Activated CD8-positive, alpha-beta memory T cell treated with anti-CD3 and anti-CD28 coated beads, Interleukin-2, amount 50 U/mL, for 1 hour (primary cell): Measurements from ENCODE around the gene TMX2.
"Not testable (repeated sequence)": the region's sequence is repeated elsewhere in the genome, so short reads cannot be mapped to it uniquely, and the experiment has no call there.

Experiments used
- DNase-seq: peaks from one replicate; pipeline ENCODE4 v3.0.0-alpha.2; 2020; ENCODE audit errors: extremely low read depth

TMX2 gene, protein sequence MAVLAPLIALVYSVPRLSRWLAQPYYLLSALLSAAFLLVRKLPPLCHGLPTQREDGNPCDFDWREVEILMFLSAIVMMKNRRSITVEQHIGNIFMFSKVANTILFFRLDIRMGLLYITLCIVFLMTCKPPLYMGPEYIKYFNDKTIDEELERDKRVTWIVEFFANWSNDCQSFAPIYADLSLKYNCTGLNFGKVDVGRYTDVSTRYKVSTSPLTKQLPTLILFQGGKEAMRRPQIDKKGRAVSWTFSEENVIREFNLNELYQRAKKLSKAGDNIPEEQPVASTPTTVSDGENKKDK

DNA sequence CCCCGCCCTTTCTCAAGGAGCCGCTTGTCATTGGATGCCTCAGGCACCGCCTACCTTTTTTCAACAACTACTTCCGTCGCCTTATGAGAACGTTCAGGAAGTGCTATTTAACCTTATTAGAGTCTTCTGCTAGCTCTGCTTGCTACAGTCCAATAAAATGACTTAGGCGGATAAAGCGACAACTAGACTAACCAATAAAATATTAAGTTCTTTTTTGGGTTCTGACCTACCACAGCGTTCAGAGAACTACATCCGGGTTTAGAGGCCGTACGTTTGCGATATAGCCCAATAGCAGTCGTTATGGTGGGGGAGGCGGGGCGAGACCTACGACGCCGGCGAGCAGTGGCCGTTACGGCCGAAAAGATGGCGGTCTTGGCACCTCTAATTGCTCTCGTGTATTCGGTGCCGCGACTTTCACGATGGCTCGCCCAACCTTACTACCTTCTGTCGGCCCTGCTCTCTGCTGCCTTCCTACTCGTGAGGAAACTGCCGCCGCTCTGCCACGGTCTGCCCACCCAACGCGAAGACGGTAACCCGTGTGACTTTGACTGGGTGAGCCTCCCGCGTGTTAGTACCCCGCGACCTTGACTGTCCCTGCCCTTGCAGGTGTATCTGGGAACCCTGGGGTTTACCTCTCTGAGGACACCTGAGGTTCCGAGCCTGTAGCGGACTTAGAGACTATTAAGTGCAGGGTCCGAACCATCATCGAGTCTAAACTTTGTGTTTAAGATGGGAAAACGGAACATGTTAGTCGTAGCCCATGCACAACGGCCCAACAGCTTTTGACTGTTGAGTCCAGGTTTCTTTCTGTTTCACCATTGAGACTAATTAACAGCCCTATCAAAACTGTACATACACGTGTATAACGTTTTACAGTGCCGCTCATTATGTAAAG lies at the start of gene TMX2:
TSS of gene TMX2 (plus strand) at position 338 of the 895 bp plus-strand sequence. CDS start at position 364, 26 bp downstream.
- peak; percentile 79 for DNase-seq

DNA sequence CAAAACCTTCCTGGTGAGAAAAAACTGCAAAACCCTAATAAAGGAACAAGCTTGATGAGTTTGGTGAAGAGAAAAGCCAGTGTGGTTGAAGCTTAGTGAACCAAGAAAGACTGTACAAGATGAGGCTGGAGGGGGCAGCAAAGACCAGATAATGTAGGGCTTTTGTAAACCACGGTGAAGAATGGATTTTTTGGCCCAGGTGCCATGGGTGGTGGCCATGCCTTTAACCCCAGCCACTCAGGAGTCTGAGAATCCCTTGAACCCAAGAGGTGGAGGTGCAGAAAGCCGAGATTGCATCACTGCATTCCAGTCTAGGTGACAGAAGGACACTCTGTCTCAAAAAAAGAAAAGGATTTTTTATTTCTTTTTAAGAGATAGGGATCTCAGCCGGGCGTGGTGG lies 49.5 kb upstream of the TMX2 start:
- DNase-seq = no peak

DNA sequence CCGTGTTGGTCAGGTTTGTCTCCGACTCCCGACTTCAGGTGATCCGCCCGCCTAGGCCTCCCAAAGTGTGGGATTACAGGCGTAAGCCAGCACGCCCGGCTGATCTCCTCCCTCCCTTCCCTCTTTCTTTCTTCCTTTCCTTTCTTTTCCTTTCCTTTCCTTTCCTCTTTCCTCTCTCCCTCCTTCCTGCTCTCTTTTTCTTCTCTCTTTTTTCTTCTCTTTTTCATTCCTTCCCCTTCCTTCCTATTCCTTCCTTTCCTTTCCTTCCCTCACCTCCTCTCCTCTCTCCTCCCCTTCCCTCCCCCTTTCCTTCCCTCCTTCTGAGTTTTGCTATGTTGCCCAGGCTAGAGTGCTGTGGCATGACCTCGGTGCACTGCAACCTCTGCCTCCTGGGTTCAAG lies 48.4 kb upstream of the TMX2 start:
- DNase-seq = no peak

DNA sequence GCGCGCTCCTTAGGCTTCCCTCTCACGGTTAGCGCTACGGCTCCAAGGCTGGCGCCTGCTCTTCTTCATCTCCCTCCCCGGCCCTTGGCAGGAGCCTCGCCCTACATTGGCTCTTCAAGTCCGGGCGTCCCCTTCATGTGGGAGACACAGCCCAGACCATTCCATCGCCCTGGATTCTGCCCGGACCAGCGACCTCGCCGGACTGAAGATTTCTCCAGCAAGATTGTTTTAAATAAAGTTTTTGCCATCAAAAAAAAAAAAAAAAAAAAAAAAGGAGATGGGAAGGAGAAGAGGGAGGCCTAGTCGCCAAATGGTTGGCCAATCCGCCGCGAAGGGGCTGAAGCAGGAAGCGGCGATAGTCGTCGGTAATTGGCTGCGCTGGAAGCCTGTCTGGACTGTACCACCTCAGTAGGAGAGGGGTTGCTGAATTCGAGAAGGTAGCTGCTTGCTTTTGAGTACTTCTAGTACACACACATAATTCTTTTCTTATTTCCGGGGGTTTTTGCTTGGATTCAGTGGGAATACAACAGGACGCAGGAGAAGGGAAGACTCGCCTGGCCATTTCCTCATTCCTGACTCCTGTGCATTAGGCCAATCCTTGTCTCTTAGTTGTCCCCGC lies 45.2 kb upstream of the TMX2 start:
- peak; percentile 96 for DNase-seq

DNA sequence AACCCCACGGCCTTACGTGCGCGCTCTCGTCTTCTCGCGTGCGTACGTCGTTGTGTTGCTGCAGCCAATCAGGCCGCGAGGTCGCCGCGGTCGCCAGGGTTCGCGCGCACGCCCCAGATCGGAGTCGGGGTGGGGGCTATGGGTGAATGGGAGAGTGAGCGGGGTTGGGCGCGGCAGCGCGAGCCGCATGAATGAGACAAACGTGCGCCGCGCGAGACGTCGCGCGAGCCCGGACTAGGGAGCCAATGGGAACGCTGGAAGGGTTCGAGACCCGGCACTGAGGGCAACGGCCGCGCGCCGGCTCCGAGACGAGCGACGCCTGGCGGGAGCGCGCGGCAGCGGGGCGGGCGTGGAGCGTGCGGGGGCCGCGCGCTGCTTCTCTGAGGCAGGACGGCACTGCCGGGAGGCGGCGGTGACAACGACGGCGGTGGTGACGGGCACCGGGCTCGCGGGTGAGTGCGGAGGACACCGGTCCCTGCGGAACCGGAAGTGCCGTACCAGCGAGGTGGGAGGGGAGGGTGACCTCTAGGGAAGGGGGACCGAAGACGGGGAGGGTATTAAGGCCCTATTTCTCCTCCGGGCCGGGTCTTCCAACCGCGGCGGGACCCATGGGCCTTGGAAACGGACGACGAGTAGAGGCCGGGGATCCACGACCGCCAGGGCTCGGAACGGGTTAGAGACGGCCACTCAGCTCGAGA lies 44.5 kb upstream of the TMX2 start, which contains the start of gene ZDHHC5:
TSS of gene ZDHHC5 (plus strand) at position 379 of the 698 bp plus-strand sequence. CDS start 4,977 bp downstream, outside the sequence.
- peak; percentile 97 for DNase-seq

DNA sequence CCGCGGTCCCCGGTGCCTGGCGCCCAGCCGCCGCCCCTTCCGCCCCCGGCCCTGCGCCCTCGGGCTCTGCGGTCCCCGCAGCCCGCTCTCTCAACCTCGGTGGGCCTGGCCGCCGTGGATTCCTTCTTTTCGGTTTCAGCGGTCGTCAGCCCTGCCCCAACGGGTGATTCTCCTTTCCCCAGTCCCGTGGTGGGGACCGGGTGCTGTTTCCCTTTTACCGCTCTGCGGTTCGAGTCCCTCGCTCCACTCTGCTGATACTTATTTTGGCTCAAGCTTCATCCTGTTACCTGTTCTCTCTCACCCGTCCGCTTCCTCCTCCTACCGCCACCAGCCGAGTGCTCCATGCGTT lies 44.0 kb upstream of the TMX2 start:
- no peak for DNase-seq

DNA sequence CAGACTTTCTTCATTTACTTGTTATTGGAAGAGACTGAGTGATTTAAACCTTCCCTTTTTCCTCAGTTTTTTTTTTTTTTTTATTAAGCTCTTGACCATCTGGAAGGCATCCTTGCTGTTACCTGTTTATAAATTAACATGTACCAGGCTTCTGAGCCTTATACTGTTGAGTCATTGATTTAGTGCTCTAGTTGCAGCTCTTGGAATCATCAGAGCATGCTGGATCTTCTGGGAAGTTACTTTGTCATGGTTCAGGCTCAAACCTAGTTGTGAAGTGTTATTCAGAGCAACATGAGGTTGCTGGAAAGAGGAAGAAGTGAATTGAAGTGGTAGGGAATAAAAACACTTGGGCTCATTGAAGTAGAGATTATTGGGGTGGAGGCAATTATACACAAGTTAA lies 38.1 kb upstream of the TMX2 start:
- DNase-seq = no peak

DNA sequence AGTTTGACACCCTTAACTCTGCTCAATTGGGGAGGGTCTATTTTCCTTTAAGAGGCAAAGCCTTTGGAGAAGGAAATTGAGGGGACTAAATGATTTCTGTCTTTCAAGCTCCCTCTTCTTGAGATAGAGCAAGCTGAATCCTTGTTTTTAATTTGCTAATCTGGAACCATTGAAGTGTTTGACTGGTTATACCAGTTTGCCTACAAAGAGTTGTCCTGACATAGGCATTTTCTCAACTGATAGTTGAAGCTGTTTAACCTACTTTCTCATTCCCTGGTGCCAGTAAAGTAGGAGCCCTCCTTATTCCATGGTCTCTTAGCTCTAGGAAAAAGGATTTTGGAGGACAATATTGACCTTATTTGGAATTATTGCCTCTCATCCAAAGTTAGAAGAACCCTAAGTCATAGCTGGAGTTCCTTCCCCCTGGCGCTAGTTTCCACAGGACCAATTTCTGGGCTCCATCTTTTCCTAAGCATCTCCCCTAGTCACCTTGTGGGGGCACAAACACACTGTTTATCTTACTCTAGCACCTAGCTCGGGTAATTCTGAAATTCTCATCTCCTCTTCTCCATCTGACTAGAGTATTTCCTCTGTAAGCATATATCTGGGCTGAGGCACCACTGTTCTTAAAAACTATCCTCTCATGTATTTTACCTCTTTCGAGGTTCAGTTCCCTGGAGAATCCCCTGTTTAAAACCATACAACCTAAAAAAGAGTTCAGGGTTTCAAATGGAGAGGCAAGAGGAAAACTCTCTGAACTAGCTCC lies 37.0 kb upstream of the TMX2 start:
- DNase-seq = no peak

DNA sequence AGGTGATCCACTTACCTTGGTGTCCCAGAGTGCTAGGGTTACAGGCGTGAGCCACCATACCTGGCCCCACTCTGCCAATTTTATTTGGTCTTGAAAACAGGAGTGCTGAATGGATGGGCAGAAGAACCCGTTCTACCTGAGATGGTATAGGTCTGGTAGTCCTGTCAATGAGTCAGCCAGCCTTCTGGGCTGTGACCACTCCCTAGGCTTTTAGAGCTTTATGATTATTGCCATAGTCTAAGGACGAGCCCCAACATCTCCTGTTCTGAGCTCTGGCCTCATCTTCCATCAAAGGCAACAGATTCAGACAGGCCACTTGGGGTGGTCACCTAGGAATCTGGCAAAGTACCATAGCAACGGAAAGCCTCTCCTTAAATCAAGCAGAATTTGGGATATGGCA lies 33.0 kb upstream of the TMX2 start:
- no peak for DNase-seq

DNA sequence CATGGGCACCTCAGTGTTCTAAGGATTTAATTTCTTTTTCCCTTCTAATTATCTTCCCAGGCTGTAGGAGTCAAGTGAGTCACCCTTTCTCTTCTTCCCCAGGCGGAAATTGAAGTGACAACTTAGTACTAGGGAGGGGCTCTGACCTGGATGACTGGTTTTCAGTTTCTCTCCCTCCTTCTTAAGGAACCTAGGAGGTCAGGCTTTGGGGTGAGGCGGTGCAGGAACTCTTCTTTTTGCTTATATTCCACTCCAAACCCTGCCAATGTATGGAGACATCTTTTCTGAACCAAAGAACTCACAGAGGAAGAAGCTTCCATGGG lies 31.9 kb upstream of the TMX2 start:
- DNase-seq = no peak

DNA sequence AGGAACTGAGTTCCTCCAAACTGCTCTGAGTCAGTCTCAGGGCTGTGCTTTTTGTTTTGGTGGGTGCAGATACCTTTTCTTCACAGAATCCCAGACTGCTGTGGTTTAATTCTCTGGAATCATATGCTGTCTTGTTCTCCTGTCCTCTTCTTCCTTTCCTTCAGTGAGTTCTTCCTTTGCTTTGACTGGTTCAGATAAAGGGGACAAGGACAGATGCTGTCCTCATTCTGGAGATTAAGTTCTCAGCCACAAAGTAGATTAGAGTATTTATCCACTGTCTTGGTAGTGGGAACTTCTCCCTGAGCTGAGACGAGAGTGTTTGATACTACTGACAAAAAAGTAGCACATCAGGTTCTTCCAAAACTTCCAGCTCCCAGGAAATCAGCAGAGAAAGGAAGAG lies 31.2 kb upstream of the TMX2 start:
- no peak for DNase-seq

DNA sequence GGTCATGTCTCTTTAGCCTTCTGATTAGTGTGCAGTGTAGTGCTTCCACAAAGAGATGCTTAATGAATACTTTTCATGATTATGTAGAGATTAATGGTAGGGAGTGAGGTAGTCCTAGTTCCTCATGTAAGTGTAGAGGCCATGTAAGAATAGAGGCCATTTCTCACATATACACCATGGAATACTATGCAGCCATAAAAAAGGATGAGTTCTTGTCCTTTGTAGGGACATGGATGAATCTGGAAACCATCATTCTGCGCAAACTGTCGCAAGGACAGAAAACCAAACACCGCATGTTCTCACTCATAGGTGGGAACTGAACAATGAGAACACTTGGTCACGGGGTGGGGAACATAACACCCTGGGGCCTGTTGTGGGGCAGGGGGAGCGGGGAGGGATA lies 21.9 kb upstream of the TMX2 start:
- DNase-seq = not testable (repeated sequence)

DNA sequence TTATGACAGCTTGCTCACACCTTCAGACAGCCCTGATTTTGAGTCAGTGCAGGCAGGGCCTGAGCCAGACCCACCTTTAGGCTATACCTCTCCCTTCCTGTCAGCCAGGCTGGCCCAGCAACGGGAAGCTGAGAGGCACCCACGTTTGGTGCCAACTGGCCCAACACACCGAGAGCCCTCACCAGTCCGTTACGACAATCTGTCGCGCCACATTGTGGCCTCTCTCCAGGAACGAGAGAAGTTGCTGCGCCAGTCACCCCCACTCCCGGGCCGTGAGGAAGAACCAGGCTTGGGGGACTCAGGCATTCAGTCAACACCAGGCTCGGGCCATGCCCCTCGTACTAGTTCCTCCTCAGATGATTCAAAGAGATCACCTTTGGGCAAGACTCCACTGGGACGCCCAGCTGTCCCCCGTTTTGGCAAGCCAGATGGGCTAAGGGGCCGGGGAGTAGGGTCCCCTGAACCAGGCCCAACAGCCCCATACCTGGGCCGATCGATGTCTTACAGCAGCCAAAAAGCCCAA lies 13.5 kb upstream of the TMX2 start:
- DNase-seq = no peak

DNA sequence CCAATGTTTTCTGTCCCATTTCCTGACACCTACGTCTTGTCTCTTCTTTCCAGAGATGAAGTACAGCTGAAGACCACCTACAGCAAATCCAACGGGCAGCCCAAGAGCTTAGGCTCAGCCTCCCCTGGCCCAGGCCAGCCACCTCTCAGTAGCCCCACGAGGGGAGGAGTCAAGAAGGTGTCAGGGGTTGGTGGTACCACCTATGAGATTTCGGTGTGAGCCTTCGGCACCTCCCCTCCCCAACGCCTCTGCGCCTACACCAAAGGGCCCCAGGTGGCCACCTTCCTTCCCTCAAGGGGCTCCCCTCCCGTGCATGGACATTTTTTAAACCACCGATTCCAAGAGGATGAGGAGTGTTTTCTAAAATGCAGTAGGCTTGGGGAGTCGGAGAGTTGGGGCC lies 12.6 kb upstream of the TMX2 start:
- DNase-seq = no peak

DNA sequence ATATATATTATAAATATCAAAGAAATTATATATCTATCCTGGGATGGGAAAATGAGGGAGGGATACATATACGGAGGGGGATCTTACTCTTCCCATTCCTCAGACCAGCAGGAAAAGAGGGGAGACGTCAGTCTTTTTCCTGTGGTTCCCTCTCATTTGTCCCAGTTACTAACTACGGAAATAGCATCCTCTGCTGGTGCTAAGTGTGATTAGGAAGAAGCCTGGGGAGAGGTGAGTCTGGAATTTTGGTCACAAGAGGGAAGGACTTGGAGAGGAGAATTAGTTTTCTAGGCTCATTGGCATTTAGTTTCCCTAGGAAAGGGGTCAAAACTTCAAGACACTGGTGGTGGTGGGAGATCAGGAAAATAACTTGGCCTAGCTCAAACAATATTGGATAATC lies 12.0 kb upstream of the TMX2 start:
- no peak for DNase-seq

DNA sequence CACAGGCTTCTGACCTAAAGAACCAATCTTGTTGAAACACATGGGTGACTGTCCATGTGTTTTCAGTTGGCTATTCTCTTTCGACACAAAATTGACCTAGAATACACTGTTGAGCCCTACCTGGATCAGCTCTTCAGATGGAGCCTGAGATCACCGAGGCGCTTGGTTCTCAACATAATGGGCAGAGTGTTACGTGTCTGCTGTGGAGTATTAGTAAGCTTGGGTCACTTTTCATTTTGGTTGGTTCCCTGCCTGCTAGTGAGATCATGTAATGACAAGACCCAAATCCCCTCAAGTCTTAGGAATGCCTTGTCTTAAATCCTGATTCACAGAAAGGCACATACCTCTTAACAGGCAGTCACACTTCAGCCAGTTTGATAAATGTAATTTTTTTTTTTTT lies 9.1 kb upstream of the TMX2 start:
- no peak for DNase-seq

DNA sequence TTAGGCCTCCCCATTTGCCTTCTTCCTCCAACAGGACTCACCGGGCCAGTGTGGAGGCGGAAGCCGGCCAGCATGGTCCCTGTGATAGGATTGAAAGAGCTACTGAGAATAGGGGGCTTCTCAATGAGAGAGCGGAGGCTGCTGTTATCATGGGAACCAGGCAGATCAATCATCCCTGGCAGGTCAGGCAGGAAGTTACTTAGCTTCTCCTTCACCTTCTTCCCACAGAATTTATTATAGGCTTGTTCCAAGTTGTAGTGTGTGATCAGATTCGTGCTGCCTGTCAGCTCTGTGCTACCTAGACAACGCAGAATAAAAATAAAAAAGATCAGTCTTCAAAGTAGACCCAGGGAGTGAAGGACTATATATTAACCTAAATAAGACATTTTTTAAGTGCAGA lies 7.5 kb upstream of the TMX2 start:
- no peak for DNase-seq

DNA sequence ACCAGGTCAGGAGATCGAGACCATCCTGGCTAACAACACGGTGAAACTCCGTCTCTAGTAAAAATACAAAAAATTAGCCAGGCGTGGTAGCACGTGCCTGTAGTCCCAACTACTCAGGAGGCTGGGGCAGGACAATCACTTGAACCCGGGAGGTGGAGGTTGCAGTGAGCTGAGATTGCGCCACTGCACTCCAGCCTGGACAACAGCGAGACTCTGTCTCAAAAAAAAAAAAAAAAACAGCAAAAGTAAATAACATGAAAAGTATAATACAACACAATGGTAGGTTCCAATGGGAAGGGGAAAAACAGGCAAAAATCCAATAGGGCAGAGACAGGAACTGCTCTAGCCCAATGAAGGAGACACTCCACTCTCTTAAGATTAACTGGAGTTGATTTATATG lies 7.0 kb upstream of the TMX2 start:
- DNase-seq = not testable (repeated sequence)

DNA sequence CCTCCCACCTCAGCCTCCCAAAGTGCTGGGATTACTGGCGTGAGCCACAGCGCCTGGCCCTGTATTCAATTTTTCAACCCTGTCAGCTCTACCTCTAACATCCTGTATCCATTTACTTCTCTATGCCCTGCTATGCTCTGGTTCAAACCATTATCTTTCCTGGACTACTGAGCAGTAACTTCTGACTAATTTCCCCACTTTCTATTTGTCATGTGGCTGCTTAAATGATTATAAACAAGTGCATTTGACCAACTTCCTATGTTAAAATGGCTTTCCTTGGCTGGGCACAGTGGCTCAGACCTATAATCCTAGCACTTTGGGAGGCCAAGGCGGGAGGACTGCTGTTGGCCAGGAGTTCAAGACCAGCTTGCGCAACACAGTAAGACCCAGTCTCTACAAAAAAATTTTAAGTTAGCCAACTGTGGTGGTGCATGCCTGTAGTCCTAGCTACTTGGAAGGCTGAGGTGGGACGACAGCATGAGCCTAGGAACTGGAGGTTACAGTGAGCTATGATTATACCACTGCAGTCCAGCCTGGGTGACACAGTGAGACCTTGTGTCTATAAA lies 2.5 kb upstream of the TMX2 start:
- no peak for DNase-seq

DNA sequence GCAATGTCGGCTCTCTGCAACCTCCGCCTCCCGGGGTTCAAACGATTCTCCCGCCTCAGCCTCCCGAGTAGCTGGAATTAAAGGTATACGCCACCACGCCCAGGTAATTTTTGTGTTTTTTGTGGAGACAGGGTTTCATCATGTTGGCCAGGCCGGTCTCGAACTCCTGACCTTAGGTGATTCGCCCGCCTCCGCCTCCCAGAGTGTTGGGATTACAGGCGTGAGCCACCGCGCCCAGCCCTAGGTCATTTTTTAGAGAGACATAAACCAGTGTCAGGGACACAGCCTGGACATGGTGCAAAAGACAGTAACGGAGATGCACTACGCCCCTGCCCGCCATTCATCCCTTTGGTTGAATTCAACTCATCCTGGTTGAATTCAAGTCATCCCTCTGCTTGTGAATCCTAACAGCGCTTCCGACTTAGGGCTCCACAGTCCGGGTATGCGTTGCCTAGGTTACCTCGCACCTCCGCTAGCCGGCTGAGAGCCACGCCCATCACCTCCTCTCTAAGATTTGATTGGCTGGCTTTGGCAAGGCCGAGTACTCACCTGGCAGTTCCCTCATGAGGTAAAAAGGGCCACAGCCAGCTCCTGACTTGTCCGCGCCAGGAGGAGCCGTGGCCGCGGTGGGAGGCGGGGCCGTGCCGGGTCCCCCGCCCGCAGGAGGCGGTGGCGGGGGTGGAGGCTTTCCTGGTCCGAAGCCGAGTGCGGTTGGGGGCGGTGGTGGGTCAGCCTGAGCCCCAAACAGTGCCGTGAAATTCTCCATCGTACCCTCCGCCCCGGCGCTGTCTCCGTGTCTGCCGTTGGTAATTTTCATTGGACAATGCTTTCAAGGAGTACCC lies 758 bp upstream of the TMX2 start, which contains the start of gene MED19:
TSS of gene MED19 (minus strand) at position 802 of the 842 bp plus-strand sequence. CDS start at position 766, 36 bp downstream.
- peak; percentile 45 for DNase-seq
